ENCODE results near the gene RAB11FIP3. TPM values are rescaled to one million over a fixed set of nuclear protein-coding genes. Genes with fewer than 3 reads are reported as not detected.
A peak's percentile ranks its signal among the peaks of the same experiment; 100 is the strongest.

The RAB11FIP3 gene
- total and polyA plus RNA-seq, 2 of the 13 experiments (the other 11 are each of a cell fraction or from before 2014, with no cell fraction given), result 34.3 to 57.6 TPM

DNA sequence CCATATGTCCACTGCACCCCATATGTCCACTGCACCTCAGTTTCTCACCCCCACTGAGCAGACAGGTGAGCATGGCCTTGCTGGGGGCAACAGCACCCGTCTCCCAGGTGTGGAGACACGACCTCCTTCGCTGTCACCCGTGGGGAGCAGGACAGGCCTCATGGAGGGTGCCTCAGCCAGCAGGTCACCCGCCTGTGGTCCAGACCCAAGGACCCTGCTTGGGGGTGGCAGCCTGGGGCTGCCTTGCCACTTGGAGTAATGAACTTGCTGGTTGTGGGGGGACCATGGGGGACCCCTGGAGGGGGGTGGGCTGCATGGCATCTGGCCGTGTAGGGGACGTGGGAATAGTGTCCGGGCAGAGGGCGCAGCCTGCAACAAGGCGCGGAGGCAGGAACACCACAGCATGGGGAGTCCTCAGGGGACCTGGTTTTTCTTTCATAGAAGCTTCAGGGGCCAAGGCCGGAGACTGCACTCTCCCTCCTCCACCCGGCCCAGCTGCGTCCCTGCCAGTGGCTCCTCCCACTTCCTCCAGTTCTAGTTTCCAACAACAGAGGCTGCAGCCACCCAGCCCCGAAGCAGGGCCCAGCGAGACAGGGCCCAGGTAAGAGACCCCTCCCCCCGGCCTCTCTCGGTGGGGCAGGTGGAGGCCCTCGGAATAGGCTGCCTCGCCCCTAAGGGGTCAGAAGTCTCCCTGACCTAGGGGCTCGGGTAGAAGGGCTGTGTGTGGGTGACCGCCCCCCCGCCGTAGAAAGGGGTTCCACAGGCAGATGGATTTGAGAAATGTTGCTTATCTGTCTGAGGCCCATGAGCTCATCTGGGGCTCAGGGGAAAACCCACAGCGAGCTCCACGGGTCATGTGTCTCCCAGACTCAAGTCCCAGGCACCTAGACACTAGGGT lies 141.3 kb downstream of the RAB11FIP3 start, which contains the start of gene NHLRC4 (continued):
- TF ChIP-seq, protein P1, sequence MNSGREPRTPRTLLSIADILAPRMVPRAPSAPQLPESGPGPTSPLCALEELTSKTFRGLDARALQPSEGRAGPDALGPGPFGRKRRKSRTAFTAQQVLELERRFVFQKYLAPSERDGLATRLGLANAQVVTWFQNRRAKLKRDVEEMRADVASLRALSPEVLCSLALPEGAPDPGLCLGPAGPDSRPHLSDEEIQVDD (CRISPR knock-in tag; IDR thresholded peaks at IDR 0.05; ENCODE audit: borderline replicate concordance), result 0 out of 2 replicates have a peak, but pooled peaks have one; percentile 50
- TF ChIP-seq, protein P2, sequence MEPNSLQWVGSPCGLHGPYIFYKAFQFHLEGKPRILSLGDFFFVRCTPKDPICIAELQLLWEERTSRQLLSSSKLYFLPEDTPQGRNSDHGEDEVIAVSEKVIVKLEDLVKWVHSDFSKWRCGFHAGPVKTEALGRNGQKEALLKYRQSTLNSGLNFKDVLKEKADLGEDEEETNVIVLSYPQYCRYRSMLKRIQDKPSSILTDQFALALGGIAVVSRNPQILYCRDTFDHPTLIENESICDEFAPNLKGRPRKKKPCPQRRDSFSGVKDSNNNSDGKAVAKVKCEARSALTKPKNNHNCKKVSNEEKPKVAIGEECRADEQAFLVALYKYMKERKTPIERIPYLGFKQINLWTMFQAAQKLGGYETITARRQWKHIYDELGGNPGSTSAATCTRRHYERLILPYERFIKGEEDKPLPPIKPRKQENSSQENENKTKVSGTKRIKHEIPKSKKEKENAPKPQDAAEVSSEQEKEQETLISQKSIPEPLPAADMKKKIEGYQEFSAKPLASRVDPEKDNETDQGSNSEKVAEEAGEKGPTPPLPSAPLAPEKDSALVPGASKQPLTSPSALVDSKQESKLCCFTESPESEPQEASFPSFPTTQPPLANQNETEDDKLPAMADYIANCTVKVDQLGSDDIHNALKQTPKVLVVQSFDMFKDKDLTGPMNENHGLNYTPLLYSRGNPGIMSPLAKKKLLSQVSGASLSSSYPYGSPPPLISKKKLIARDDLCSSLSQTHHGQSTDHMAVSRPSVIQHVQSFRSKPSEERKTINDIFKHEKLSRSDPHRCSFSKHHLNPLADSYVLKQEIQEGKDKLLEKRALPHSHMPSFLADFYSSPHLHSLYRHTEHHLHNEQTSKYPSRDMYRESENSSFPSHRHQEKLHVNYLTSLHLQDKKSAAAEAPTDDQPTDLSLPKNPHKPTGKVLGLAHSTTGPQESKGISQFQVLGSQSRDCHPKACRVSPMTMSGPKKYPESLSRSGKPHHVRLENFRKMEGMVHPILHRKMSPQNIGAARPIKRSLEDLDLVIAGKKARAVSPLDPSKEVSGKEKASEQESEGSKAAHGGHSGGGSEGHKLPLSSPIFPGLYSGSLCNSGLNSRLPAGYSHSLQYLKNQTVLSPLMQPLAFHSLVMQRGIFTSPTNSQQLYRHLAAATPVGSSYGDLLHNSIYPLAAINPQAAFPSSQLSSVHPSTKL (CRISPR knock-in tag; IDR thresholded peaks at IDR 0.05), result 0 out of 2 replicates have a peak, but pooled peaks have one; percentile 21
- TF ChIP-seq, protein P3, sequence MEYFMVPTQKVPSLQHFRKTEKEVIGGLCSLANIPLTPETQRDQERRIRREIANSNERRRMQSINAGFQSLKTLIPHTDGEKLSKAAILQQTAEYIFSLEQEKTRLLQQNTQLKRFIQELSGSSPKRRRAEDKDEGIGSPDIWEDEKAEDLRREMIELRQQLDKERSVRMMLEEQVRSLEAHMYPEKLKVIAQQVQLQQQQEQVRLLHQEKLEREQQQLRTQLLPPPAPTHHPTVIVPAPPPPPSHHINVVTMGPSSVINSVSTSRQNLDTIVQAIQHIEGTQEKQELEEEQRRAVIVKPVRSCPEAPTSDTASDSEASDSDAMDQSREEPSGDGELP (IDR thresholded peaks at IDR 0.05; ENCODE audit: borderline replicate concordance, low read depth), result peak; percentile 86
- TF ChIP-seq ZNF121 (CRISPR knock-in tag; IDR thresholded peaks at IDR 0.05), result no peak
- TF ChIP-seq BCL6 (CRISPR knock-in tag; IDR thresholded peaks at IDR 0.05), result peak; percentile 34; the same call in 1 of the 2 replicates
- TF ChIP-seq ZSCAN29 (CRISPR knock-in tag; conservative IDR thresholded peaks at IDR 0.05), result no peak
- TF ChIP-seq RFX3 (CRISPR knock-in tag; IDR thresholded peaks at IDR 0.05), result no peak
- peak; percentile 47; the same call in 1 of the 2 replicates for TF ChIP-seq TBX2 (CRISPR knock-in tag; IDR thresholded peaks at IDR 0.05; ENCODE audit: borderline replicate concordance)
- TF ChIP-seq, protein P4, sequence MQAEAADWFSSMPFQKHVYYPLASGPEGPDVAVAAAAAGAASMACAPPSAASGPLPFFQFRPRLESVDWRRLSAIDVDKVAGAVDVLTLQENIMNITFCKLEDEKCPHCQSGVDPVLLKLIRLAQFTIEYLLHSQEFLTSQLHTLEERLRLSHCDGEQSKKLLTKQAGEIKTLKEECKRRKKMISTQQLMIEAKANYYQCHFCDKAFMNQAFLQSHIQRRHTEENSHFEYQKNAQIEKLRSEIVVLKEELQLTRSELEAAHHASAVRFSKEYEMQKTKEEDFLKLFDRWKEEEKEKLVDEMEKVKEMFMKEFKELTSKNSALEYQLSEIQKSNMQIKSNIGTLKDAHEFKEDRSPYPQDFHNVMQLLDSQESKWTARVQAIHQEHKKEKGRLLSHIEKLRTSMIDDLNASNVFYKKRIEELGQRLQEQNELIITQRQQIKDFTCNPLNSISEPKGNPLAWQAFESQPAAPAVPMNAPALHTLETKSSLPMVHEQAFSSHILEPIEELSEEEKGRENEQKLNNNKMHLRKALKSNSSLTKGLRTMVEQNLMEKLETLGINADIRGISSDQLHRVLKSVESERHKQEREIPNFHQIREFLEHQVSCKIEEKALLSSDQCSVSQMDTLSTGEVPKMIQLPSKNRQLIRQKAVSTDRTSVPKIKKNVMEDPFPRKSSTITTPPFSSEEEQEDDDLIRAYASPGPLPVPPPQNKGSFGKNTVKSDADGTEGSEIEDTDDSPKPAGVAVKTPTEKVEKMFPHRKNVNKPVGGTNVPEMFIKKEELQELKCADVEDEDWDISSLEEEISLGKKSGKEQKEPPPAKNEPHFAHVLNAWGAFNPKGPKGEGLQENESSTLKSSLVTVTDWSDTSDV (CRISPR knock-in tag; IDR thresholded peaks at IDR 0.05), result no peak
- peak; percentile 18; the same call in 1 of the 2 replicates for TF ChIP-seq ZNF768 (CRISPR knock-in tag; IDR thresholded peaks at IDR 0.05)
- TF ChIP-seq, protein P5, sequence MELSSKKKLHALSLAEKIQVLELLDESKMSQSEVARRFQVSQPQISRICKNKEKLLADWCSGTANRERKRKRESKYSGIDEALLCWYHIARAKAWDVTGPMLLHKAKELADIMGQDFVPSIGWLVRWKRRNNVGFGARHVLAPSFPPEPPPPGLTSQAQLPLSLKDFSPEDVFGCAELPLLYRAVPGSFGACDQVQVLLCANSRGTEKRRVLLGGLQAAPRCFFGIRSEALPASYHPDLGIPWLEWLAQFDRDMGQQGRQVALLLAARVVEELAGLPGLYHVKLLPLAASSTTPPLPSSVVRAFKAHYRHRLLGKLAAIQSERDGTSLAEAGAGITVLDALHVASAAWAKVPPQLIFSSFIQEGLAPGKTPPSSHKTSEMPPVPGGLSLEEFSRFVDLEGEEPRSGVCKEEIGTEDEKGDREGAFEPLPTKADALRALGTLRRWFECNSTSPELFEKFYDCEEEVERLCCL (CRISPR knock-in tag; IDR thresholded peaks at IDR 0.05; ENCODE audit: borderline replicate concordance), result no peak
- no peak for TF ChIP-seq NR2F6 (IDR thresholded peaks at IDR 0.05)
- 0 out of 2 replicates have a peak, but pooled peaks have one; percentile 23 for TF ChIP-seq NR2F6 (CRISPR knock-in tag; IDR thresholded peaks at IDR 0.05)
- TF ChIP-seq HNRNPLL (IDR thresholded peaks at IDR 0.05; ENCODE audit: low read depth, low read length, poor library complexity, severe bottlenecking), result peak; percentile 21
- no peak for TF ChIP-seq ZNF878 (CRISPR knock-in tag; IDR thresholded peaks at IDR 0.05)
- no peak for TF ChIP-seq AGO2 (optimal IDR thresholded peaks at IDR 0.05; ENCODE audit: low read depth, low read length)
- TF ChIP-seq RARA (CRISPR knock-in tag; IDR thresholded peaks at IDR 0.05), result peak; percentile 53; the same call in 1 of the 2 replicates
- TF ChIP-seq RFX1 (IDR thresholded peaks at IDR 0.05), result no peak
- peak; percentile 56; the same call in 1 of the 2 replicates for TF ChIP-seq RXRA (CRISPR knock-in tag; IDR thresholded peaks at IDR 0.05)
